Measurements from ENCODE around the gene SHISAL2B.

Gene SHISAL2B

DNA sequence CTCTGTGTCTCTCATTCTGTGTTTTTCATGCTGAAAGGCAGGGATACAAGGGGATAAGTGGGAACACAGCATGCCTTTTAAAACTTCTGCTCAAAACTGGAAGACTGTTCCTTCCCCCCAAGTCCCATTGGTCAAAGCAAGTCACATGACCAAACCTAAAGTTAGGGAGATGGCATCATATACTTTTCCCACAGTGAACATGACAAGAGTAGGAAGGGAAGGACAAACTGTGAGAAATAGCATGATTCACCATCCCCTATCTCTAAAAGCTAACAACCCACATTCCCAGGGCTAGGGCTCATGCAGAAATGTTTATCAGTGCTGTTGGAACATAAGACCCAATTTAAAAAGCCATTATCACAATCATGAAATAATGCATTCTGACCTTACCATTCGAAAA is 24.2 kb upstream of the SHISAL2B start:
- Histone ChIP-seq H3K36me3 (ENCODE audit: insufficient read depth, low read length) (no peaks in the 10 kb centered on the region), H3K27me3 (ENCODE audit: insufficient read depth, low read length, poor library complexity) (peaks cover 22% of the 10 kb centered on the region), H3K9me3 (ENCODE audit: insufficient read depth, low read length, severe bottlenecking) (no peaks in the 10 kb centered on the region), H2AFZ (ENCODE audit: low read depth, low read length) (no peak overlapping the region), H3K79me2 (ENCODE audit: insufficient read depth, low read length) (no peaks in the 10 kb centered on the region), H3K4me1 (ENCODE audit: insufficient read depth, low read length) (no peaks in the 10 kb centered on the region), H3K4me3 (ENCODE audit: low read depth in 1 of 2, low read length in 2 of 2) (no peak overlapping the region), H3K27ac (ENCODE audit: low read length) (no peak overlapping the region), H3K9ac (ENCODE audit: low read depth, low read length) (no peak overlapping the region), H4K20me1 (ENCODE audit: insufficient read depth, low read length) (no peaks in the 10 kb centered on the region; the same call in 1 of the 2 replicates), H3K4me2 (ENCODE audit: insufficient read depth, low read length) (no peak overlapping the region)
- no peak for ATAC-seq (ENCODE audit: insufficient read depth, low read depth)
- no peak for TF ChIP-seq EZH2 (IDR thresholded peaks at IDR 0.05; ENCODE audit: borderline replicate concordance, low read depth, low read length, severe bottlenecking)
- no peak for DNase-seq

- Histone ChIP-seq H3K9ac (ENCODE audit: low read depth, low read length) (no peak overlapping the region), H3K27ac (ENCODE audit: low read length) (no peak overlapping the region), H2AFZ (ENCODE audit: low read depth, low read length) (no peak overlapping the region), H3K4me3 (ENCODE audit: low read depth in 1 of 2, low read length in 2 of 2) (no peak overlapping the region), H3K36me3 (ENCODE audit: insufficient read depth, low read length) (no peaks in the 10 kb centered on the region), H3K27me3 (ENCODE audit: insufficient read depth, low read length, poor library complexity) (peaks cover 22% of the 10 kb centered on the region), H3K9me3 (ENCODE audit: insufficient read depth, low read length, severe bottlenecking) (no peaks in the 10 kb centered on the region), H4K20me1 (ENCODE audit: insufficient read depth, low read length) (no peaks in the 10 kb centered on the region; the same call in 1 of the 2 replicates), H3K4me2 (ENCODE audit: insufficient read depth, low read length) (no peak overlapping the region), H3K4me1 (ENCODE audit: insufficient read depth, low read length) (no peaks in the 10 kb centered on the region), H3K79me2 (ENCODE audit: insufficient read depth, low read length) (no peaks in the 10 kb centered on the region)
- ATAC-seq (ENCODE audit: insufficient read depth, low read depth) (no peak), DNase-seq (no peak)
- no peak for TF ChIP-seq EZH2 (IDR thresholded peaks at IDR 0.05; ENCODE audit: borderline replicate concordance, low read depth, low read length, severe bottlenecking)
- TF ChIP-seq CTCF (IDR thresholded peaks at IDR 0.05; ENCODE audit: borderline replicate concordance, extremely low read depth, low read length, poor library complexity, severe bottlenecking) = no peak
Observed at GRCh38 chr5:64667068-64667467, 23.2 kb upstream of the SHISAL2B start.

DNA sequence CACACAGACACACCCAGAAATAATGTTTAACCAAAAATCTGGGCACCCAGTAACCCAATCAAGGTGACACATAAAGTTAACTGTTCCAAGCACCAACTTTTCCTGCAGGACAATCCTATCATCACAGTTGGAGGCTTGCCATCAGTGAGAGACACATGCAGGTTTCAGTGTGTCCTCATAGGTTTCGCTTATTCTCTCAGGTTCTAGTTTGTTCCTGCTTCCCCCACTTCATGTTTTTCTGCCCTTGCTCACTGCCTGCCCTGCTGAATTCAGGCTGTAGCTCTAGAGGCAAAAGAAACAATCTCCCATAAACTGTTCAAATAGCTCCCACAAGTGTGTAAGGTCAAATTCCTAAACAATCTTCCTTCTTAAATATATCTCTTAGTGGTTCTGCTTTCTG is 20.0 kb upstream of the SHISAL2B start:
- no peaks in the 10 kb centered on the region for H3K9me3 ChIP-seq (ENCODE audit: insufficient read depth, low read length, severe bottlenecking)
- H3K79me2 ChIP-seq (ENCODE audit: insufficient read depth, low read length) = no peaks in the 10 kb centered on the region
- no peaks in the 10 kb centered on the region for H3K4me1 ChIP-seq (ENCODE audit: insufficient read depth, low read length)
- H3K9ac ChIP-seq (ENCODE audit: low read depth, low read length) = no peak overlapping the region
- no peaks in the 10 kb centered on the region for H4K20me1 ChIP-seq (ENCODE audit: insufficient read depth, low read length)
- TF ChIP-seq EZH2 (IDR thresholded peaks at IDR 0.05; ENCODE audit: borderline replicate concordance, low read depth, low read length, severe bottlenecking) (no peak), CTCF (IDR thresholded peaks at IDR 0.05; ENCODE audit: borderline replicate concordance, extremely low read depth, low read length, poor library complexity, severe bottlenecking) (no peak)
- H3K4me2 ChIP-seq (ENCODE audit: insufficient read depth, low read length) = no peak overlapping the region
- H3K27me3 ChIP-seq (ENCODE audit: insufficient read depth, low read length, poor library complexity) = peaks cover 5% of the 10 kb centered on the region
- H3K36me3 ChIP-seq (ENCODE audit: insufficient read depth, low read length) = no peaks in the 10 kb centered on the region
- H3K4me3 ChIP-seq (ENCODE audit: low read depth in 1 of 2, low read length in 2 of 2) = no peak overlapping the region
- H3K27ac ChIP-seq (ENCODE audit: low read length) = no peak overlapping the region
- H2AFZ ChIP-seq (ENCODE audit: low read depth, low read length) = no peak overlapping the region
- ATAC-seq (ENCODE audit: insufficient read depth, low read depth) (no peak), DNase-seq (no peak)

- TF ChIP-seq CTCF (IDR thresholded peaks at IDR 0.05; ENCODE audit: borderline replicate concordance, extremely low read depth, low read length, poor library complexity, severe bottlenecking) = no peak
- no peak for TF ChIP-seq EZH2 (IDR thresholded peaks at IDR 0.05; ENCODE audit: borderline replicate concordance, low read depth, low read length, severe bottlenecking)
- Histone ChIP-seq H3K27ac (ENCODE audit: low read length) (no peak overlapping the region), H3K27me3 (ENCODE audit: insufficient read depth, low read length, poor library complexity) (peaks cover 5% of the 10 kb centered on the region), H3K4me2 (ENCODE audit: insufficient read depth, low read length) (no peak overlapping the region), H3K9me3 (ENCODE audit: insufficient read depth, low read length, severe bottlenecking) (no peaks in the 10 kb centered on the region), H3K36me3 (ENCODE audit: insufficient read depth, low read length) (no peaks in the 10 kb centered on the region), H3K4me1 (ENCODE audit: insufficient read depth, low read length) (no peaks in the 10 kb centered on the region), H4K20me1 (ENCODE audit: insufficient read depth, low read length) (no peaks in the 10 kb centered on the region), H3K9ac (ENCODE audit: low read depth, low read length) (no peak overlapping the region), H2AFZ (ENCODE audit: low read depth, low read length) (no peak overlapping the region), H3K4me3 (ENCODE audit: low read depth in 1 of 2, low read length in 2 of 2) (no peak overlapping the region), H3K79me2 (ENCODE audit: insufficient read depth, low read length) (no peaks in the 10 kb centered on the region)
- ATAC-seq (ENCODE audit: insufficient read depth, low read depth) (no peak), DNase-seq (no peak)
Observed at GRCh38 chr5:64671678-64672077, 18.6 kb upstream of the SHISAL2B start.
